NK-92 (cell line): ENCODE measurements around the gene DZANK1.
"Not testable (repeated sequence)": the region's sequence is repeated elsewhere in the genome, so short reads cannot be mapped to it uniquely, and the experiment has no call there.

ENCODE experiments used
- DNase-seq: peaks from one replicate; lab custom pipeline; 2025; ENCODE audit not compliant: unreplicated experiment; lab: John Stamatoyannopoulos, UW

DZANK1 gene

DNA sequence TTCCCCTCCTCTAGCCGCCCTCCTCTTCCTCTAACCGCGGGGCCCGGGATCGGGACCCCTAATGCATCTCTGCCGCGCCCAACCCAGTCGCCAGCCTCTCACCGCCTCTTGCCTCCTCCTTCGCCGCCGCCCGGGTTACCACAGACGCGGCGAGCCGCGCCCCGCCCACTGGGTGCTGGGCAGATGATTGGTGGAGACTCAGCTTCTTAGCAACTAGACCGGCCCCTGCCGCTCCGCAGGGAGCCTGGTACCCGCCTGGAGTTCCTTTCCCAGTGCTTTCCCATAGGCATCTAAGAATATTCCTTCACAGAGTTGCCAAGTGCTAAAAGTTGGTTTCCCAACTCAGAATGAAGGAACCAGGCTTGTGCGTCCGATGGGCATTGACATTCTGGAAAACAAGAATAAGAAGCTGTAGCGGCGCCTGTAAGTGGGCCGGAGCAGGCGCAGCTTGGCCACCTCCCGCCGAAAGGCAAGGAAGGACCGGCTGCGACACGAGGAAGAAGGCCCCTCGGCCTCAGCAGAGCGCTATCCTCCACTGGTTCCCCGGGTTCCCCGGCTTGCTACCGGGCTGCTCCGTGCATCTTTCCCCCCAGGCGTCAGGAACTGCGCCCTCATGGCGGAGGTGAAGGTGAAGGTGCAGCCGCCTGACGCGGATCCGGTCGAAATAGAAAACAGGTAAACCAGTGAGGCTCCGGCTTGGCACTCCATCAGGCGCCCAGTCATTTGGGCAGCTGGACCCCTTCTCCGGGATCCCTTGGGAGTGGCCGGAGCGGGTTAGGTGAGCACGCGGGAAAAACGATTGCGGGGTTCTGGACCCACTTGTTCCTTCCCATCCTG, at the start of gene DZANK1, which contains the start of gene POLR3F:
Gene DZANK1 (minus strand): TSS at position 137 of the 837 bp plus-strand sequence. CDS start 1,672 bp downstream, outside the sequence.
Gene POLR3F (plus strand): TSS at position 497 of the 837 bp plus-strand sequence. CDS start 117 bp downstream, at position 614.
- peak; percentile 32 for DNase-seq

DNA sequence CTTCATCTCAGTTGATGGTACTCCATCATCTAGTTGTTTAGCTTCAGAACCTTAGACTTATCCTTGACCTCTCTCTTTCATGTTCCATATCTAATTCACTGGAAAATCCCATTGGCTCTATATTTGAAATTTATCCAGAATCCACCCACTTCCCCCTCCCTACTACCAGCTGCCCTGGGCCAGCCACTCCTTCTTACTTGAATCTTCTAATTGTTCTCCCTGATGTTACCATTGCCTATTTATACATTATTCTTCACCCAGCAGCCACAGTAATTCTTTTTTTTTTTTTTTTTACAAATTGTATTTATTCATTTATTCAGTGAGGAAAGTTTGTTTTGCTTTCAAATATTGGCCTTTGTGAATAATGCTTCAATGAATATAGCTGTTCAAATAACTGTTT, 49.1 kb upstream of the DZANK1 start:
- DNase-seq: no peak

DNA sequence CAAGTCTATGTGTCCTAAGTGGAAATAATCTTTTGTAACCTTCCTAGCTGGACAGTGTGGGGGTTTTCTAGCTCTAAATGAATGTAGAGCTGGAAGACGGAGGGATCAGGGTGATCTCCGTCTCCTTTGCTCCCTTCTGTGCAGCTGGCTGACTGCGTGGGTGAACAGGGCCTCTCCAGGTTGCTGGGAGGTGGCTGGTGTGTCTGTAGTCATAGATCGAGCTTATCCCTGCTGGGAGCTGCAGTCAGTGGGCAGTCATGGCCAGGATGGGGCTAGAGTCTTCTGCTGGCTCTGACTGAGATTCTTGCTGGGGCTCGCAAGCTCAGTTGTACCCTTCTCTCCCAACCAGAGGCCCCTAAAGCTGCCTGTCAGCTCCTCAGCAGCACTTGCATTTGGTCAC, 47.3 kb upstream of the DZANK1 start:
- no peak for DNase-seq

DNA sequence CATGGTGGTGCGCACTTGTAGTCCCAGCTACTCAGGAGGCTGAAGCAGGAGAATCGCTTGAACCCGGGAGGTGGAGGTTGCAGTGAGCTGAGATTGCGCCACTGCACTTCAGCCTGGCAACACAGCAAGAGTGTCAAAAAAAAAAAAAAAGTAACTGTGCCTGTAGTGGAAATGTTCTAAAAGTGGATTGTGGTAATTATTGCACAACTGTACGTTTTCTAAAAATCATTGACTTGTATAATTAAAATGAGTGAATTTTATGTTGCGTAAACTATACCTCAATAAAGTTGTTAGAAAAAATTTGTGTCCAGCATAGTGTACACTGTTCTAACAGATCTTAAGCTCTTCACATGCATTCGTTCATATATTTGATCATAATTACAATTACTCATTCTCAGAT, 46.4 kb upstream of the DZANK1 start:
- DNase-seq: no peak

DNA sequence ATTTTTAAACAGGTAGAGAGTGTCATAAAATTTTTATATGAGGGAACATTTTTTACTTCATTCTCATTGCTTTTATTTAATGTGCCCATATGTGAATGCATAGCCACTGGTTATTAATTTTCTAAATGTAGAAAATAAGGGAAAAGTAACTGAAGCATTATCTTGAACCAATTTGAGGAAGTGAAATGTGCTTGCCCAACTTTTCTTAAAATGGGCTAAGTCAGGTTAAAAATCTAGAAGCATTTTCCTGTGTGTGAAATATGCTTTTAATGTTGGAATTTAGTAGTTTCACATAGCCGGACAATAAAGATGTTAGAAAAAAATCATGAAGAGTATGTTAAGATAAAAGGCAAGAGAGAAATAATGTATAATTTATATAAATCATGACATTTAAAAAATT, 44.7 kb upstream of the DZANK1 start:
- no peak for DNase-seq

DNA sequence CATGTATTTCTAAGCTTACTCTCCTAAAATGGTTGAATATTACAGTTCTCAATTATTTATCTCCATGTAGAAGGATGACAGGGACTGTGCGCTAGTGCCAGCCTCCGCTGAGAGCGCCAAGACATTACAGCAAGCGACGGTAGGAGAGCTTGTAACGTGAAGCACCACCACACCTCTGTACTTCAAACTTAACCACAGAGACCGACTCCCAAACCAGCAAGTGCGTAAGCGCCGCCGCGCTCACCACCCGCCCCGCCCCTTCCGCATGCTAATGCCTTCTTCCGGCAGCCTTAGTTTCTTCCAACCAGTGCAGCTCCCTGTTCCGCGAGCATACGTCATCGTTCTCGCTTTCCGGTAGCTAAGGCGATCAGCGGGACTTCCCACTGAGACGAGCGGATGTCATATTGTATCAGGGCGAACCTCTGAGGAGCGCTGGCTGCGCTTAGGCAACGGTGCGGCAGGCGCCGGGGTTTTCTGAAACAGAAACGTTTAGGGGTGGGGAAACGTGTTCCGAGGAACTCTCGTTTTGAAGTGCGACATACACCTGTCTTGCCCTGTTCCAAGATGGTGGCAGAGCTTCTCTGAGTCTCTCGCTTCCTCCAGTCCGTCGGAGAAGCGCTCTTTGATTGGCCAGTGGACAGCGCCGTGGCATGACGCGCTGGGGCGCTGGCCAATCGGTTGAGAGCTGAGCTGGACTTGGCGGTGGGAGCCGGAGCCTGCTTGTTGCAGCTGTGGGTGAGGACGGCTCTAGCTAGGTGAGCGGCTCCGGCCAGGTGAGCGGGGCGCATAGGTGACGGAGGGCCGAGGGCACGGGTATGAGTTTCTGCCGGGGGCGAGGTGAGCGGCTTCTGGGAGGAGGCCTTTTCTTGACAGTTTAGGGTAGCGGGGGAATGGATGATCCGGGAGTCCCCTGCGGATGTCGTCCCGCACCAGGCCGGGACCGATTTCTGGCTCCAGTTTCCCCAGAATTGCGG, 40.7 kb upstream of the DZANK1 start, which contains the start of gene SEC23B:
Gene SEC23B (plus strand): TSS at position 723 of the 974 bp plus-strand sequence. CDS start 2,896 bp downstream, outside the sequence.
- DNase-seq: peak; percentile 94

DNA sequence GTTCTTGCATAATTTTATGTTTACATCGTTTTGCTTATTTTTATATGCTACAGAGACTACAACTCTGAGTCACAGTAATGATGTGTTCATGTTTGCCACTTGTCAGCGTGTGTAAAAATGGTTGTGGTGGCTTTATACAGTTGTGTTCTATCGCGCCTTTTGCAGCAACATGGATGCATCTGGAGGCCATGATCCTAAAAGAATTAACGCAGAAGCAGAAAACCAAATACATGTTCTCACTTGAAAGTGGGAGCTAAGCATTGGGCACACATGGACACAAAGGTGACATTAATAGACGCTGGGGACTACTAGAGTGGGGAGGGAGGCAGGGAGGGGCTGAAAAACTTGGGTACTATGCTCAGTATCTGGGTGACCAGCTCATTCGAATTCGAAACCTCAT, 39.9 kb upstream of the DZANK1 start:
- no peak for DNase-seq

DNA sequence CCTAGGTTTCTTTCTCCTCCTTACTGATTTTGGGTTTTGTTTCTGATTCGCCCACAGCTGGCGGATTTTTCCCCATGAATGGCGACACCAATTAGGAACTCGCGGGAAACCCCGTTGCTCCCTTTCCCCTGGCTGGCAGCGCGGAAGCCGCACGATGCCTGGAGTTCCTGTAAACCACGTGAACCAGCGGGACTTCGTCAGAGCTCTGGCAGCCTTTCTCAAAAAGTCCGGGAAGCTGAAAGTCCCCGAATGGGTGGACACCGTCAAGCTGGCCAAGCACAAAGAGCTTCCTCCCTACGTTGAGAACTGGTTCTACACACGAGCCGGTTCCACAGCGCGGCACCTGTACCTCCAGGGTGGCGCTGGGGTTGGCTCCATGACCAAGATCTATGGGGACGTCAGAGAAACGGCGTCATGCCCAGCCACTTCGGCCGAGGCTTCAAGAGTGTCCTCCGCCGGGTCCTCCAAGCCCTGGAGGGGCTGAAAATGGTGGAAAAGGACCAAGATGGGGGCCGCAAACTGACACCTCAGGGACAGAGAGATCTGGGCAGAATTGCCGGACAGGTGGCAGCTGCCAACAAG, 37.7 kb upstream of the DZANK1 start:
- DNase-seq: no peak

DNA sequence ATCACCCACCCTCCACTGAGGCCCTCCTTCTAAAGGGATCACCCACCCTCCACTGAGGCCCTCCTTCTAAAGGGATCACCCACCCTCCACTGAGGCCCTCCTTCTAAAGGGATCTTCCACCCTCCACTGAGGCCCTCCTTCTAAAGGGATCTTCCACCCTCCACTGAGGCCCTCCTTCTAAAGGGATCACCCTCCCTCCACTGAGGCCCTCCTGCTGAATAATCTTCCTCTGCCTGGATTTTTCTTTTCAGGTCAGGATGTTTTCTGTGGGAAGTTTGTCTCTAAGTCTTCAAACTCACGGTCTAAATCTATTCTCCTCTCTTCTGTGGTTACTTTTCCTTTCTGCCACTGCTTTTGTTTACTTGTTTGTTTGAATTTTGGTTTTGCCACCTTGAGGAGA, 34.8 kb upstream of the DZANK1 start:
- not testable (repeated sequence) for DNase-seq

DNA sequence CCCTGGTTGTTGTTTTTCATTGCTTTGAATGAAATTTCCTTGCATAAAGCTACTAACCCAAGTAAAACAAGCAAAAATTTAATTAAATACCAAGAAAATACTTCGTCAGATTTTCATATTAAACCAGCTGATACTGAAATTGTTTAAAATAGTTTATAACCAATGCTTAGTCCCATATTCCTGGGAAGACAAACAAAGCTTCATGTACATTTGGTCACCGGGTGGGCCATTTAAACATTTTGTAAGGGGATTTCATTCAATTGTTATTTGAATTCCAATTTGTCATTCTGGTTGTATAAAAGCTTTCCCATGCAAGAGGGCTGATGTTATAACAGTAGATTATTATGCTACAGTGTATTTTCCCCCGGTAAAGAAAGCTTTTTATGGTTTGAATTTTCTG, 30.8 kb upstream of the DZANK1 start:
- DNase-seq: no peak

DNA sequence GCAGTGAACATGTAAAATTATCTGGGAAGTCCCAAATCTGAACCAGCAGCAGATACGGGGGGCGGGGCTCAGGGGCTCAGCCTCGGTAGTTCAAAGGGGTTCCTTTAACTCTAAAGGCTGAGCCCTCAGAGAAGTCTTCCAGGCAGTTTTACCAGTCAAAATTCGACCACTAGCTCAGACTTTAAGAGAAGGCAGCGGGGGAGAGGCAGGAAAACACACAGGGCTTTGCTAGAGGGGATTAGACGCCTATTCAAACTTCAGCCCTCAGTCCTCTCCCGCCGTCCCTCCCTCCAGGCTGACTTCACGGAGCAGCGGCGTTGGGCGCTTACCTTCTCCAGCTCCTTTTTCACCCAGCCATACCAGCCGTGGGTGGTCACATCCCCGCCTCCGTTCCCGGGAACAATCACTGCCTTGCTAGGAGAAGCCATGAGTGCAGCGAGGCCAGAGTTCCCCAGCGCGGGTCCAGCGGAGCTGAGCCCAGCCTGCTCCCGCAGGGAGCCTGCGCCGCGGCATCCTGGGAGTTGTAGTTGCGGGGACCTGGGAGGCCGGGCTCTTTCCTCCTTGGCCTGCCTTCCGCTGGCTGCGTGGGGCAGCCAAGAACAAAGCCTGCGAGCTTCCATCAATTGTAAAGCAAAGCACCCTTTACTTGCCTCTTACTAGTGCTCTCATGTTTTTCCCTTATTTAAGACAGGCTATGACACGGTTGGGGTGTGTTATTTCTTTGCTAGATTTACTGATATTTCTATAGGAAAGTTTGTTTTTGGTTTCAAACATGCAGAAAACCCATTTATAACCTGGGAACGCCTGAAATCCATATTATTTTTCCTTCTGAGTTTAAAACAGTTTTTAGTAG, 30.1 kb upstream of the DZANK1 start, which contains the start of gene RBBP9:
Gene RBBP9 (minus strand): TSS at position 486 of the 853 bp plus-strand sequence. CDS start 58 bp downstream, at position 428.
- no peak for DNase-seq

DNA sequence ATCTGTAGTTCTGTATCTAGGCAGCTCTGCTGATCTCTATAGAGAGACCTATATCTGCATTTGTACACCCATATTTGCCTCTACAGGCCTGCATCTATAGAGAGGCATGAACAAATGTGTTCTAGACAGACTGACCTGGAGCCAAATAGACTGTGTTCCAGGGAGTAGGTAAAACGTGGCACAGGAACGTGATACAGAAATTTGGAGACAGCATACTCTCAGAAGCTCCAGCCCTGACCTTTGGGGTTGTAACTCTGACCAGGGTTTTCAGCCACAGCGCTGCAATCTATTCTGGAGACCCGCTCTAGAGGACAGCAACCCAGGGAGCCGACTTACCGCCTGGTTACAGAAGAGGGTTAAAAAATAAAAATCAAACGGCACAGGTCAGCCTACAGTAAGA, 29.2 kb upstream of the DZANK1 start:
- no peak for DNase-seq

DNA sequence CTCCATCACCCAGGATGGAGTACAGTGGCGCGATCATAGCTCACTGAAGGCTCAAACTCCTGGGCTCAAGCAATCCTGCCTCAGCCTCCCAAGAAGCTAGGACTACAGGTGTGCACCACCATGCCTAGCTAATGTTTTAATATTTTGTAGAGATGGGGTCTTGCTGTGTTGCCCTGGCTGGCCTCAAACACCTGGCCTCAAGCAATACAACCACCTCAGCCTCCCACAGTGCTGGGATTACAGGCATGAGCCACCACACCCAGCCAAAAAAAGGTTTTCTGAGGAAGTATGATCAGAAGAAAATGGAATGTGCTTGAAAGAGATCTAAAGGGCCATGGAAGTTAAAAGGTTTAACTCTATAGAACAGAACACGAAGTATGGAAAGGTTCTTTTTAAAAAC, 21.5 kb upstream of the DZANK1 start:
- no peak for DNase-seq

DNA sequence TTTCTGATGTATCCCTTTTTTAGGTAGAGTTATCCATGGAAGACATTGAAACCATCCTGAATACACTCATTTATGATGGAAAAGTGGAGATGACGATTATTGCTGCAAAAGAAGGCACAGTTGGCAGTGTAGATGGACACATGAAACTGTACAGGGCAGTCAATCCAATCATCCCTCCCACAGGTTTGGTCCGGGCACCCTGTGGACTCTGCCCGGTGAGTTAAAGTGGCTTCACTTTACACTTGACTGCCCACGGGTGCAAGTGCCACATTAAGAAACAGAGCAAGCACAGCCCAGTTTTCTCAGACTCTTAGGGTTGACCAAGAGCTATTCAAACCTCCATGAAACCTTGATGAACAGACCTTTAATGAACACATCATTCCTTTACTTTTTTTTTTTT, 14.8 kb upstream of the DZANK1 start:
- DNase-seq: no peak

DNA sequence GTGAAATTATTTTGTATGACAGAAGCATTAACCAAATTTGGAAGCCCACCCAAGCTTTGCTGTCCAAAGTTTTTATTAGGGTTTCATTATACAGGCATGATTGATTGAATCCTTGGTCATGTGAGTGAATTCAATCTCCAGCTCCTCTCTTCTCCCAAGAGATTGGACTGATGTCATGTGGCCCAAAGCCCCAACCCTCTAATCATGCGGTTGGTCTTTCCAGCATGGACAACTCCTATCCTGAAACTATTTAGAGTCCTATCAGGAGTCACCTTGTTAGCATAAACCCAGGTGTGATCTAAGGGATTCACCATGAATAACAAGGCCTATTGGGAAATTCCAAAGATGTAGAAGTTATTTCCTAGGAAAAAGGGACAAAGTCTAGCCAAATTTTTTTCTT, 11.0 kb upstream of the DZANK1 start:
- DNase-seq: no peak

DNA sequence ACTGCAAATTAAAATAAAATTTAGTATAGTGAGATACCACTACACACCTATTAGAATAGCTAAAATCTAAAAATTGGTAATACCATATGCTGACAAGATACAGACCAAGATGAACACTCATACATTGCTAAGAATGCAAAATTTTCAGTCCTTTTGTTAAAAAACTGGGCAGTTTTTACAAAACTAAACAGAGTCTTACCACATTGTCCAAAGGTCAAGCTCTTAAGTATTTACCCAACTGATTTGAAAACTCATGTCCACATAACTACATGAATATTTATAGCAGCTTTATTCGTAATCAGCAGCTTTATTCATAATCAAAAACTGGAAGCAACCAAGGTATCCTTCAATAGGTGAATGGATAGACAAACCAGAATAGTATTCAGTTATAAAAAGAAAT, 10.4 kb upstream of the DZANK1 start:
- no peak for DNase-seq

DNA sequence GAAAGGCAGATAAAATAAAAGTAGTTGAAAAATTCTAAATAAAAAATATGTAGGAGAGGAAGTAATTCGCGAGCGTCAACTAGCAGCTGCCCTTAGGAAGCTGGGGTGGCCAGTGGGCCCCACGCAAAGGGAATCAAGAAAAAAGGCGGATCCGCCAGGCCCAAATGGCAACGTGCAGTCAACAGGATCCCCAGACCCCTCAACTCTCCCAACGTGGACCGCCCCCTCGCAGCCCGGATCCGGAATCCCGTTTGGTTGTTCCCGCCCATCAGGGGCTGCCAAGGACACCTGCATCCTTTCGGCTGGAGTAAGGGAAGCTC, 296 bp downstream of the DZANK1 start:
- DNase-seq: no peak

DNA sequence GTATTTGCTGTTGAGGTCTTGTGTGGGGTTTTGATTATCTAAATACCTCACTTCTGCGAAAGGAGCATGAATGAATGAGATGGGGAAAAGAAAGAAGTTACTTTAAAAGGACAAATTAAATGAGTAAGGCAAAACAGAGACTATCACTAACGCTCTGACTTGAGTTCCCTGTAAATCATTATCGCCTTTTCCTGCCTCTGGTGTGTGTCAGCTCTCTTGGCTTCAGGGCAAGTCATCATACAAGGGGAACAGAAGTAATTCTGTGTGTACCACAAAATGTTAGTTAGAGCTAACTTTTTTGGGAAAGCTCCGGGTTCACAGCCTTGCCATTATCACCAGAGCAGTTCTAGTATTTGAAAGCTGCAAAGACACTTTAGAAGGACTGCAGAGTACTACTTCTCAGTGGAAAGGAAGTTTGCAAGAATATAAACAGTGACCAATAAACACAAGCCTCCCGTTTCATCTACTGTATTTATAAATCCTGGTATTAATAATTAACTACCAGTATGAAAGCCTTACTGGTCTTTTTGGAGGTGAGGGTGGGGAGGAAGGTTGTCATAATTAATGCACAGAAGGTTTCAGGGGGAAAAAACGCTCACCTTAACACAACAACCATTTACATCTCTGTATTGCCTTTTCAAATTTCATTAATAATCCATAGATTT, 1.2 kb downstream of the DZANK1 start:
- no peak for DNase-seq

DNA sequence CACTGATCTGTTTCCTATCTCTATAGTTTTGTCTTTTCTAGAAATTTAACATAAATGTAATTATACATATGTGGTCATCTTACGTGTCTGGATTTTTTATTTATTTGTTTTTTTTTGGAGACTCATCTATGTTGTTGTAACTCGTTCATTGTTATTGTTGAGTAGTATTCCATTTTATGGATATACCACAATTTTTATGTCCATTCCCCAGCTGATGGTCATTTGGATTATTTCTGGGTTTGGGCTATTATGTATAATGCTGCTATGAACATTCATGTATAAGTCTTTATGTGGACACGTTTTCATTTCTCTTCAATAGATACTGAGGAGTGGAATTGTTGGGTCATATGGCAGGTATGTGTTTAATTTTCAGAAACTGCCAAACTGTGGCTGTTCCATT, 10.2 kb downstream of the DZANK1 start:
- DNase-seq: no peak

DNA sequence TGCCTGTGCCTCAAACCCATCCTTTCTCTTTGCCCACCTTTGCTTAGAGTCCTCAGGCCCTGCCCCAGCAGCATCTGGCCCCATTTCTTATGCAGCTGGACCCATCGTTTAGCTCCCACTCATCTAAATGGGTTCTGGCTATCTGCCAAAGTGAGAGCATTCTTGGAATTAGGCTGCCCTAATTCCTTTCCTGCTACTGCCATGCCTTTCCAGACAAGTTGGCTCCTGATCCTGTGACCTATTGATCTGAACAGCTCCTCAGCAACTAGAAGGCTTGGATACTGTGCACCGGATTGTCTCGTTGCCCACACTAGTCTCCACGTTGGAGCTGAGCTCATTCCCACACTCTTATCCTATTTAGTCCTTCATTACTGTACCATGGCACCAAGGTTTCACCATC, 22.9 kb downstream of the DZANK1 start:
- DNase-seq: no peak
